ENCODE measurements around the gene TPGS1.

DNA sequence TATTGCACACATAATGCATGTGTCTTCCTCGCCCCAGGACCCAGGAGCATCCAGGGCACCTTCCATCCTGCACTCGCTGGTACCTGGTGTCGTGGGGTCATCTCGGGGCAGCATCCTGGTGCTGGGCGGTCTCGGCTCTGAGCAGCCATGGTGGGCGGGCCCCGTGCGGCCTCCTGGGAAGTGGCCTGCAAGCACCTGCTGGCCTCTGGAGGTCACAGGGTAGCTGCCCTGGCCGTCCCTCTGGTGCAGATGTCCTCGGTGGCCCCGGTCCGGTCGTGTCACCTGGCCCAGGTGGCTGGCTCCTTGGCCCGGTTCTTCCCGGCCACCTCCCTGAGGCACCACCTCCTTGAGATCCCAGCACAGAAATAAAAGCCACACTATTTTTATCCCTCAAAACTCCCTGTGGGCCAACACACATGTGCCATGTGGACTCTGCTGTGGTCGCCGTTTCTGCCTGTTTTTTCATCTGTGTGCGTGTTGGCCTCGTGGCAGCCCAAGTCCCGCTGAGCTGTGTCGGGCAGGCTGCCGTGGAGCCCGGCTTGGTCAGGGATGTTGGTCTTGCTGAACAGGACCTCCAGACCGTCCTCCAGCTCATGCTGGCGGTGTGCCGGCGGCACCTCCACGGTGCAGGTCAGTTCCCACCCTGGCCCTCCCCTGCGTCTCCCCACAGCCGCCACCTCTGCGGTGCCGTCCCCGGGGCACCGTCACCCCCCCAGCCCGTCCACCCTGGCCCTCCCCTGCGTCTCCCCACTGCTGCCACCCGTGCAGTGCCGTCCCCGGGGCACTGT lies 31.5 kb downstream of the TPGS1 start:
- TF ChIP-seq, protein P1, sequence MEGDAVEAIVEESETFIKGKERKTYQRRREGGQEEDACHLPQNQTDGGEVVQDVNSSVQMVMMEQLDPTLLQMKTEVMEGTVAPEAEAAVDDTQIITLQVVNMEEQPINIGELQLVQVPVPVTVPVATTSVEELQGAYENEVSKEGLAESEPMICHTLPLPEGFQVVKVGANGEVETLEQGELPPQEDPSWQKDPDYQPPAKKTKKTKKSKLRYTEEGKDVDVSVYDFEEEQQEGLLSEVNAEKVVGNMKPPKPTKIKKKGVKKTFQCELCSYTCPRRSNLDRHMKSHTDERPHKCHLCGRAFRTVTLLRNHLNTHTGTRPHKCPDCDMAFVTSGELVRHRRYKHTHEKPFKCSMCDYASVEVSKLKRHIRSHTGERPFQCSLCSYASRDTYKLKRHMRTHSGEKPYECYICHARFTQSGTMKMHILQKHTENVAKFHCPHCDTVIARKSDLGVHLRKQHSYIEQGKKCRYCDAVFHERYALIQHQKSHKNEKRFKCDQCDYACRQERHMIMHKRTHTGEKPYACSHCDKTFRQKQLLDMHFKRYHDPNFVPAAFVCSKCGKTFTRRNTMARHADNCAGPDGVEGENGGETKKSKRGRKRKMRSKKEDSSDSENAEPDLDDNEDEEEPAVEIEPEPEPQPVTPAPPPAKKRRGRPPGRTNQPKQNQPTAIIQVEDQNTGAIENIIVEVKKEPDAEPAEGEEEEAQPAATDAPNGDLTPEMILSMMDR (IDR thresholded peaks at IDR 0.05 in 4 of 5, conservative IDR thresholded peaks at IDR 0.05 in 1 of 5): no peak
- TF ChIP-seq POLR2A (IDR thresholded peaks at IDR 0.05): no peak

Measured in gastrocnemius medialis (tissue), 4 donors.